Thymus (tissue), 14 donors: ENCODE measurements around the gene BMP2K. TPM values are rescaled to one million over a fixed set of nuclear protein-coding genes. Genes with fewer than 3 reads are reported as not detected.
A peak's percentile ranks its signal among the peaks of the same experiment; 100 is the strongest.

Experiments
- DNase-seq, 9 donors: peaks; one replicate each; pipeline ENCODE4 v3.0.0-alpha.2; 2013; ENCODE audit warnings: low spot score in 9 of 9, low read depth in 6 of 9, missing footprints in 1 of 9
- H3K27ac ChIP-seq, 2 donors: one replicate each; pipeline ENCODE4 v1.5.1; 2013; ENCODE audit warnings: control low read depth in 1 of 2, low read depth in 1 of 2, low read length in 1 of 2, mild to moderate bottlenecking in 1 of 2, moderate library complexity in 1 of 2
- H3K27me3 ChIP-seq, 2 donors: one replicate each; pipeline ENCODE4 v1.5.1; 2013; ENCODE audit warnings: low read length in 1 of 2; ENCODE audit not compliant: control insufficient read depth in 2 of 2, insufficient read depth in 1 of 2
- H3K36me3 ChIP-seq, 2 donors: one replicate each; pipeline ENCODE4 v1.5.1; 2013; ENCODE audit warnings: low read length in 1 of 2, mild to moderate bottlenecking in 1 of 2, moderate library complexity in 1 of 2; ENCODE audit not compliant: control insufficient read depth in 2 of 2, insufficient read depth in 2 of 2
- H3K4me1 ChIP-seq, 2 donors: one replicate each; pipeline ENCODE4 v1.5.1; 2013; ENCODE audit warnings: low read length in 2 of 2; ENCODE audit not compliant: control insufficient read depth in 2 of 2, insufficient read depth in 2 of 2
- H3K4me3 ChIP-seq, 2 donors: one replicate each; pipeline ENCODE4 v1.5.1; 2013; ENCODE audit warnings: low read length in 2 of 2, control low read depth in 1 of 2, mild to moderate bottlenecking in 1 of 2
- H3K9me3 ChIP-seq, 2 donors: one replicate each; pipeline ENCODE4 v1.5.1; 2013; ENCODE audit warnings: low read length in 1 of 2, mild to moderate bottlenecking in 1 of 2; ENCODE audit not compliant: control insufficient read depth in 2 of 2, insufficient read depth in 1 of 2
- WGBS: extraction: QIAGEN DNeasy Blood & Tissue Kit; methylation state at CpG from one replicate; pipeline ENCODE4 v1.1.7; 2013; 5-methylcytosine and 5-hydroxymethylcytosine counted together
- long read RNA-seq, 10 donors: transcript quantifications; one replicate each; lab custom pipeline, GENCODE V29; 2026
- polyA plus RNA-seq: library from polyadenylated mRNA; stranded (reverse); fragments of 200-250 nt; gene quantifications from one replicate; pipeline ENCODE4 v1.2.3, GENCODE V29; 2013
- total RNA-seq: library from RNA; stranded (reverse); fragments of 120-200 nt; gene quantifications from one replicate; pipeline ENCODE4 v1.2.4, GENCODE V29; 2013
- donor health status: healthy.

The BMP2K gene
- 36.5 TPM for total RNA-seq
- 34.3 TPM for polyA plus RNA-seq
- long read RNA-seq, donor 1: 0 reads
- long read RNA-seq, donor 2: 0 reads
- long read RNA-seq, donor 3, partial matches to known transcripts: 0 of 2 reads
- long read RNA-seq, donor 3, other reads (novel, unspliced or antisense): 0 of 2 reads
- long read RNA-seq, donor 4, partial matches to known transcripts: 0 of 2 reads
- long read RNA-seq, donor 4, other reads (novel, unspliced or antisense): 0 of 2 reads
- long read RNA-seq, donor 5, partial matches to known transcripts: 0 of 3 reads
- long read RNA-seq, donor 5, other reads (novel, unspliced or antisense): 0 of 3 reads
- long read RNA-seq, donor 6, partial matches to known transcripts: 5 of 8 reads
- long read RNA-seq, donor 6, other reads (novel, unspliced or antisense): 0 of 8 reads
- long read RNA-seq, donor 7, partial matches to known transcripts: 6 of 8 reads
- long read RNA-seq, donor 7, other reads (novel, unspliced or antisense): 0 of 8 reads
- long read RNA-seq, donor 8: 0 reads
- long read RNA-seq, donor 9, partial matches to known transcripts: 0 of 1 reads
- long read RNA-seq, donor 9, other reads (novel, unspliced or antisense): 0 of 1 reads
- long read RNA-seq, donor 10, partial matches to known transcripts: 0 of 2 reads
- long read RNA-seq, donor 10, other reads (novel, unspliced or antisense): 0 of 2 reads

GRCh38 chr4:78776079-78776728, at the start of gene BMP2K:
TSS of gene BMP2K (plus strand) at chr4:78776350. CDS start at chr4:78776544, 194 bp downstream.
- H3K27me3 ChIP-seq: no peaks in the 10 kb centered on the region
- peak within 1 kb of the TSS; percentile 91 to 95 for H3K27ac ChIP-seq
- peaks cover 7% of the 10 kb centered on the region in 2 donors for H3K4me1 ChIP-seq
- H3K36me3 ChIP-seq: no peaks in the 10 kb centered on the region
- DNase-seq: peak in 7 of 9 donors; percentile 55 to 91 (median 76)
- under 1% methylated on average over 95 of the region's 95 CpGs for WGBS
- peak within 1 kb of the TSS; percentile 97 to 98 for H3K4me3 ChIP-seq
- peaks cover 0 to 2% of the 10 kb centered on the region in 2 donors for H3K9me3 ChIP-seq

DNA sequence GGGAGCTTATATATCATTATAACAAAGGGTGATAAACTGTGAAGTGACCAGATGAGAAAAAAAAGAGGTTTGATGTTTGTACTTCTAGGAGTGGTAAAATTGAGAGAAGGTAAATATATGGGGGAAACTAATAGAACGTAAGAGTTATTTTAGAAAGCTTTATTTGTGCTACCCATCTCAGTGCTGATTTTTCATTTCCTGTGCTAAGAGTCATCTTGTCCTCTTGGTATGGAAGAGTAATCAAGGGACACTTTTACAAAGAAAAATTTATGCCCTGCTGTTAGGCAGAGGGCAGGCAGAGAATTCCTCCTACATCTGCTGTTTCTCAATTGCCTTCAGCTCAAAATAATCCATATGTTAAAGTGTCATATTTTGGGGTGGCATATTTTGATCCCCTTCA, 49.6 kb upstream of the BMP2K start:
- 97% methylated on average over 1 of the region's 1 CpG for WGBS
- DNase-seq: no peak
- no peaks in the 10 kb centered on the region for H3K36me3 ChIP-seq
- no peak overlapping the region for H3K4me3 ChIP-seq
- H3K9me3 ChIP-seq: no peaks in the 10 kb centered on the region
- peaks cover 0 to 2% of the 10 kb centered on the region in 2 donors for H3K4me1 ChIP-seq
- no peak overlapping the region for H3K27ac ChIP-seq
- H3K27me3 ChIP-seq: no peaks in the 10 kb centered on the region

GRCh38 chr4:78732332-78733104, 43.6 kb upstream of the BMP2K start:
- DNase-seq: no peak

GRCh38 chr4:78734441-78735162, 41.5 kb upstream of the BMP2K start:
- Histone ChIP-seq H3K9me3 (no peaks in the 10 kb centered on the region), H3K4me3 (no peak overlapping the region), H3K36me3 (no peaks in the 10 kb centered on the region), H3K4me1 (no peaks in the 10 kb centered on the region), H3K27me3 (no peaks in the 10 kb centered on the region), H3K27ac (no peak overlapping the region)
- 96% methylated on average over 3 of the region's 3 CpGs for WGBS
- DNase-seq: no peak

More at GRCh38 chr4:78732332-78733104, 43.6 kb upstream of the BMP2K start:
- no peaks in the 10 kb centered on the region for H3K9me3 ChIP-seq
- no peak overlapping the region for H3K27ac ChIP-seq
- no peaks in the 10 kb centered on the region for H3K4me1 ChIP-seq
- no peak overlapping the region for H3K4me3 ChIP-seq
- WGBS: 90% methylated on average over 3 of the region's 3 CpGs
- H3K27me3 ChIP-seq: no peaks in the 10 kb centered on the region
- no peaks in the 10 kb centered on the region for H3K36me3 ChIP-seq

DNA sequence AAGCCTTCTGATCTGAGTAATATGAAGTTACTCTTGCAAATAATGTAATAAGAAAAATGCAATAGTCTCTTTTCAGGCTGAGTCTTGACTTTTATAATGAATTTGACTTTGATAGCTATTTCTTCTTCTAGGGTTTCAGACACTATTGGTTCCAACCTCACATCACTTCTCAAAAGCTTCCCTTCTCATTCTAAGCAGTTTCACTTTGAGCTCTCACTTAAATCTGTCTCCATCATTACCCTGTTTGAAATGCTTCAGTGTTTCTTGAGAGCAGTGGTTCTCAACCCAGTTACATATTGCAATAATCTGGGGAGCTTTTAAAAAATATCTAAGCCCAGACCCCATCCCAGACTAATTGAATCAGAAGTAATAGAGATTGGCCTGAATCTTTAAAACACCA, 40.5 kb upstream of the BMP2K start:
- Histone ChIP-seq H3K4me1 (no peaks in the 10 kb centered on the region), H3K27ac (no peak overlapping the region), H3K4me3 (no peak overlapping the region), H3K9me3 (no peaks in the 10 kb centered on the region), H3K27me3 (no peaks in the 10 kb centered on the region), H3K36me3 (no peaks in the 10 kb centered on the region)
- peak in 1 of 9 donors; percentile 19 for DNase-seq

DNA sequence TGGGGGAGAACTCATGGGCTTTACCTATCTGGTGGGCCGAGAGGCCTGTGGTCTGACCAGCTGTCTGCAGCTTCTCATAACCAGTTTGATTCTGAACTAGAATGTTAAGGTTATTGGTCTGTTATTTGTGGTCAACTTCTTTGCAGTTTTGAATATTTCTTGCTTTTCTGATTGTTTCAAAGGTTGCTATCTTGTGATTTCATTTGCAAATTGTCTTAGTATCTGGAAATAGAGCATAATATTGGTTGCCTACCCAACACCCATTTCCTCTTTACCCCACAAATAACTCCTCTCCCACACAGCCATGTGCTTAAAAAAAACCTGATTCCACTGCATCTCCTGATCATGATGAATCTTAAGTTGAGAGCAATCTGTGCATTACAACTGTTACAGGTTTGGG, 39.1 kb upstream of the BMP2K start:
- H3K27ac ChIP-seq: no peak overlapping the region
- no peaks in the 10 kb centered on the region for H3K36me3 ChIP-seq
- no peak for DNase-seq
- no peaks in the 10 kb centered on the region for H3K9me3 ChIP-seq
- H3K4me3 ChIP-seq: no peak overlapping the region
- H3K4me1 ChIP-seq: no peaks in the 10 kb centered on the region
- no peaks in the 10 kb centered on the region for H3K27me3 ChIP-seq
- 100% methylated on average over 1 of the region's 1 CpG for WGBS

GRCh38 chr4:78737973-78738372, 38.2 kb upstream of the BMP2K start:
- no peak for DNase-seq
- Histone ChIP-seq H3K36me3 (no peaks in the 10 kb centered on the region), H3K27ac (no peak overlapping the region), H3K27me3 (no peaks in the 10 kb centered on the region), H3K4me3 (no peak overlapping the region), H3K4me1 (no peaks in the 10 kb centered on the region), H3K9me3 (no peaks in the 10 kb centered on the region)
- WGBS: 96% methylated on average over 2 of the region's 2 CpGs

DNA sequence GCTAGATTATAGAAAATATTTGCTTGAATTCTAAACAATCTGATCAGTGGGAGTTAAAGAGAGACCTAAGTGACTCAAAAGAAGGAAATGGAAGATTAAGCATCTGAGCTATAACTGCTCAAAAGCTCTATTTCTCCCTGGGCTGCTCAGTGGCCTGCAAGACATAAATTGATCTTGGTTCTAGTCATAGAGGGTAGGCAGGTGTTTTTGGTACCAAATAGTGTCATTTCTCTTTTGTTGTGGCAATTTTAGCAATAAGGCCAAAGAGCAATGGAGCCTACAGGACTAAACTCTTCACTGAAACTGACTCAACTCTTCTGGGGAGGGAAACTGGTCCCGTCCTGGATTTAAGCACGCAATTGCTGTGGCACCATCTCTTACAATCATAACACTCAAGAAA, 33.9 kb upstream of the BMP2K start:
- Histone ChIP-seq H3K4me3 (no peak overlapping the region), H3K4me1 (no peaks in the 10 kb centered on the region), H3K27ac (no peak overlapping the region), H3K27me3 (no peaks in the 10 kb centered on the region), H3K9me3 (no peaks in the 10 kb centered on the region), H3K36me3 (no peaks in the 10 kb centered on the region)
- no peak for DNase-seq
- 96% methylated on average over 2 of the region's 2 CpGs for WGBS
